ENCODE measurements around the gene IQCM.
"Not testable (repeated sequence)": the region's sequence is repeated elsewhere in the genome, so short reads cannot be mapped to it uniquely, and the experiment has no call there.

IQCM gene

DNA sequence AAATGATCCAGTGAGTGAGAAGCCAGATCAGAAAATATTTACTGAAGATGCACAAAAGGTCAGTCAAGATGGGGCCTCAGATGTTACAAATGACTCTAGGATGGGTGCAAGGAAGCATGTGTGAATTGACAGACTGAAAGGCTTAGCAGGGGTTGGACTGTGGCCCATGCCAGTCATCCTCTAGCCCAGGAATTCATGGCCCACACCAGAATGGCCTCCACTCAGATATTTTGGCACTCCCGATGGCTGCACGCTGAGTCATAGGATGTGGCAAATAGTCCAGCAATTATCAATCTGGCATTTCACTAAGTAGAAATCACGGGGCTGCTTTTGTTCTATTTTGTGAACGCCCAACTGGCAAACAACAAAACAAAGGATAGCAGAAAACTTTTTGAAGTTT is 406.5 kb downstream of the IQCM start:
- ATAC-seq (no peak), DNase-seq (ENCODE audit: low spot score in 2 of 2) (no peak)
- Mint-ChIP-seq H3K4me1 (no peaks in the 10 kb centered on the region), H3K36me3 (no peaks in the 10 kb centered on the region), H3K4me3 (no peak overlapping the region), H3K27ac (no peak overlapping the region), H3K9me3 (peaks cover 11% of the 10 kb centered on the region)

DNA sequence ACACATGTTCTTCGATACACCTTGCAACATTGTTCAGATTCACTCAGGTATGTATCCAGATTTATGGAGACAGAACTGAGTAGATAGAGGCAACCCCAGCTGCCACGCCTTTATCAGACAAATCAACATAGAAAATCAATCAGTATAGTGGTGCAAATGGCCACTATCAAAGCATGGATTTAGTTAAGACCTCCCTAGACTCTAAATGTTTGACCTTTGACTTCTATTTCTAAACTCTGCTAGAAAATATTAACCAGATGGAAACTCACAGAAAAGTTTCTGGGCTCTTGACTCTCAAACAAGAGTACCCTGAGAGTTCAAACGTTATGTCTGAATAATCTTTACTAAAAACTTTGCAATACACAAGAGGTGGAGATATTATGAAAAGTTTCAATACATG is 411.5 kb downstream of the IQCM start:
- ATAC-seq, result no peak
- Mint-ChIP-seq H3K27ac (no peak overlapping the region), H3K9me3 (peaks cover 10% of the 10 kb centered on the region), H3K4me1 (no peaks in the 10 kb centered on the region), H3K4me3 (no peak overlapping the region), H3K36me3 (no peaks in the 10 kb centered on the region)
- no peak for DNase-seq (ENCODE audit: low spot score in 2 of 2)

DNA sequence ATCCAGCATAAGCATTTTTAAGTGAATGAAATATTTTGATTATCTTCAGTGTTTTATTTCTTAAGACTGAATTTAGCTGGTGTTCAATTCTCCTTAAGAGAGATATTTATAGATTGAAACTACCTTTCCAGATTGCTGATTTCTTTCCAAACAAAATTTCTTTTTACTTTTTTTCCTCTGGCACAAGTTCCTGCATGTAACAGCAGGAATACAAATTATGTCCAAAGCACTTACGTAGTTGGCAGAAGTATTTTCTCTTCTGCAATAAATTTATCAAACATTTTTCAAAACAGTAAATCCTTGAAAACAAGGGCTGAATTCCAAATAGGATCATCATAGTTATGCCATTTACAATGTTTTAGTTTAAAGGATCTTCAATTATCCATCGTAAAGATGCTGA is 412.6 kb downstream of the IQCM start:
- Mint-ChIP-seq H3K4me1 (no peaks in the 10 kb centered on the region), H3K27ac (no peak overlapping the region), H3K36me3 (no peaks in the 10 kb centered on the region), H3K9me3 (peaks cover 13% of the 10 kb centered on the region), H3K4me3 (no peak overlapping the region)
- ATAC-seq (no peak), DNase-seq (ENCODE audit: low spot score in 2 of 2) (no peak)

DNA sequence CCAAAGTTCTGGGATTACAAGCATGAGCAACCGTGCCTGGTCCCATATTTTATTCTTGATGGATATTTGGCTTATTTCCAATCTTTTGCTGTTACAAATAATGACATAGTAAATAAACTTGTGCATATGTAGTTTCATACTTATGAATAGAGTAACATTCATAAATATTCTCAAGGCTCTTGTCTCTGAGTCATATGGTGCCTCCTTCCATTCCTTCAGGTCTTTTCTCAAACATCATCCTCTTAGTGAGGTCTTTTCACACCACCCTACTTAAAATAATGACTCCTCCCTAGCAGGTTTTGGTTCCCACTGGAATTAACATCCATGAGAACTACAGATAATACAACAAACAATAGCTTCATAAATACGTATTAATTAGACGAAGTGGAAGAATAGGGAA is 416.6 kb downstream of the IQCM start:
- Mint-ChIP-seq H3K9me3 (peaks cover 6% of the 10 kb centered on the region), H3K36me3 (no peaks in the 10 kb centered on the region), H3K4me1 (no peaks in the 10 kb centered on the region), H3K27ac (no peak overlapping the region), H3K4me3 (no peak overlapping the region)
- ATAC-seq (no peak), DNase-seq (ENCODE audit: low spot score in 2 of 2) (no peak)

DNA sequence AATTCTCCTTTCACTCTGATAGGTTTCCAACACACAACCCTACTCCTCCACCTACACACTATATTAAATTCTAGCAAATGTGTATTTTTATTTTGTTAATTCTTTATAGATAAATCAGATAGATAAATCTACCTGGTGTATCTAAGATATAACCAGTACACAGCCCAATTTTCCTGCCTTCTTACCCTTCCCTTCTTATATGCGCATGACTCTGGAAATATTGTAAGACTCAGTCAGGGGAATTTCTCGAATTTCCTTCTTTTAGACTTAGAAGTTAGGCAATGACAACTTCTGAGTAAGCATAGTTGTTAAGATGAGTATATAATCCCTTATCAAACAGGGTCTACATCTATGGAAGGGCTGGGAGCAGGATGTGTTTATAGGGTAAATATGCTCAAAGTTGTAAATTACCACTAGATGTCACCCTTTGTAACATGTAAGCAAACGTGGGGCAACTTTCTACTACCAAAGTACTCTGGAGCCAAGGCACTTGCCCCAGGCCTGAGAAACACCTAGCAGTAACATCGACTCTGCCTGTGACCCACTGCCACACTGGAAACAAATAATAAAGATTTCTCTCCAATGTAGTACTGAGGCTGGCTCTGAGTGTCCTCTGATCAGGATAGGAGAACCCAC is 444.7 kb downstream of the IQCM start:
- no peak overlapping the region for H3K4me3 Mint-ChIP-seq
- H3K36me3 Mint-ChIP-seq, result no peaks in the 10 kb centered on the region
- H3K4me1 Mint-ChIP-seq, result no peaks in the 10 kb centered on the region
- ATAC-seq (no peak), DNase-seq (ENCODE audit: low spot score in 2 of 2) (no peak)
- no peak overlapping the region for H3K27ac Mint-ChIP-seq
- H3K9me3 Mint-ChIP-seq, result peaks cover 2% of the 10 kb centered on the region

DNA sequence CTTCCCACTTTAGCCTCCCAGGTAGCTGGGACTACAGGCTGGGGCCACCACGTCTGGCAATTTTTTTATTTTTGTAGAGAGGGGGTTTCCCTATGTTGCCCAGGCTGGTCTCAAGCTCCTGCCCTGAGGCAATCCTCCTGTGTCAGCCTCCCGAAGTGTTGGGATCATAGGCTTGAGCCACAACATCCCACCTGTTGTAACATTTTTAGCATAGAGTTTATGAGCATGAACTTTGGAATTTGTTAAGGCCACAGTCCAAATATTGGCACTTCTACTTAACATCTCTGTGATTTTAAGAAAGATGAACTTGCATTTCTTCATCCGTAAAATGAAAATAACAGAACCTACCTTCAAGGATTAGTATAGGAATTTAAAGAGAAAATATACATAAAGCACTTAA is 445.6 kb downstream of the IQCM start:
- Mint-ChIP-seq H3K4me3 (no peak overlapping the region), H3K9me3 (no peaks in the 10 kb centered on the region), H3K36me3 (no peaks in the 10 kb centered on the region), H3K4me1 (no peaks in the 10 kb centered on the region), H3K27ac (no peak overlapping the region)
- ATAC-seq (no peak), DNase-seq (ENCODE audit: low spot score in 2 of 2) (no peak)

DNA sequence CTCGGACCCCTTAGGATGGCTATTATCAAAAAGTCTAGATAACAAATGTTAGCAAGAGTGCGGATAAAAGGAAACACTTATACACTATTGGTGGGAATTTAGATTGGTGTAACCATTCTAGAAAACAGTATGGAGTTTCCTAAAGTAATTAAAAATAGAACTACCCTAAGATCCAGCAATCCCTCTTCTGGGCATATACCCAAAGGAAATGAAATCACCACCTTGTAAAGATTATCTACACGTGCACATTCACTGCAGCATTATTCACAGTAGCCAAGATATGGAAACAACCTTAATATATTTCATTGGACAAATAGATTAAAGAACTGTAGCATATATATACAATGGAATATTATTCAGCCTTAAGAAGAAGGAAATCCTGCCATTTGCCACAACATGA is 462.4 kb downstream of the IQCM start:
- no peaks in the 10 kb centered on the region for H3K36me3 Mint-ChIP-seq
- H3K9me3 Mint-ChIP-seq, result peaks cover 9% of the 10 kb centered on the region
- no peaks in the 10 kb centered on the region for H3K4me1 Mint-ChIP-seq
- DNase-seq (ENCODE audit: low spot score in 2 of 2) (no peak), ATAC-seq (no peak)
- no peak overlapping the region for H3K27ac Mint-ChIP-seq
- H3K4me3 Mint-ChIP-seq, result no peak overlapping the region

DNA sequence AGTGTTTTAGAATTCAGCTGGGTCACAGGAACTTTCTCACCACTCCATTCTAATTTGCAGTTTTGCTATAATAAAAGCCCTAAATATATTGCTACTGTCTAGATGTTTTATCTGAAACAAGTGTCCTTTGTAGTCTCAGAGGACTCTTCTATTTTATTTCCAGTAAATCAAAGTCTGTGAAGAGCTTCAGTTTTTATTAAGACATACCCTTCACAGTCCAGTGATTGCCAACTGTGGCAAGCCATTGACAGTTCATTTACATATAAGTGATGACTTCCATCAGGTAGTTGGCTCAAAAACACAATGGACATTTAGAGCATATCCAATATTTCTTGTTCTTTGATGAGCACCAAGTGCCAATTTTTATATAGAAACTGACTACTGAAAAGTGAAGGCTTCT is 466.1 kb downstream of the IQCM start:
- Mint-ChIP-seq H3K4me1 (no peaks in the 10 kb centered on the region), H3K27ac (no peak overlapping the region), H3K36me3 (no peaks in the 10 kb centered on the region), H3K4me3 (no peak overlapping the region), H3K9me3 (peaks cover 6% of the 10 kb centered on the region)
- ATAC-seq (no peak), DNase-seq (ENCODE audit: low spot score in 2 of 2) (no peak)

DNA sequence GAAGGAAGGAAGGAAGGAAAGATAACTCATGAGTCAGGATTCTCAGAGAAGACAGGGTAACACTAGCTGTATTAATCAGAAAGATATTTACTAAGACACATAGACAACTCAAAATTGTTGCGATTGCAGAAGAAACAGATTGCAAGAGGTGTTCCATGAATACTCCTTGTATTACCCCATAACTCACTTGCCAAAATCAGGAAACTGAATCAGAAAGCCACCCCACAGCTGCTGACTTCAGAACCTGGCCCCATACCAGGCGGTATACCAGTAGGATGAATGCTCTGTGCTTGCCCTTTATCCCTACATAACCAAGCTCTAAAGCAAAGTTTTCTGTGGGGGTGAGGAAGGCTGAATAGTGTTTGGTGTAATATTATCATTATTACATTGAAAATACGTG is 468.5 kb downstream of the IQCM start:
- ATAC-seq, result no peak
- Mint-ChIP-seq H3K9me3 (no peaks in the 10 kb centered on the region), H3K4me3 (no peak overlapping the region)

DNA sequence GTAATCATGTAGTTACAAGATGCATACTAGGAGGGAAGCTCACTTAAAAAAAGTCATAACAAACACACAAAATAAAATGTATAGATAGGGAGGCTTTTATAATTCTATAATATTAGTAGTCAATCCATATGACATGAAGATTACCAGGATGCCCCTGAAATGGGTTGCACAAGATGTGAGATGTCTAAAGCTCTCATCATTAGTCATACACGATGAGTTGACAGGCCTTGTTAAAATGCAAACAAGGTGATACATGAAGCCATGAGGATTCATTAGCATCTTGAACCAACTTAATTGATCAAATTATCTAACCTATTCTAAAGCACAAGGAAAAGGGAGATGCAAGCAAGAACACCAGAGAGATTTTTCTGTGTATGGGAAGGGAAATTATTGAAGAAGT is 470.2 kb downstream of the IQCM start:
- Mint-ChIP-seq H3K27ac (no peak overlapping the region), H3K4me3 (no peak overlapping the region), H3K4me1 (no peaks in the 10 kb centered on the region), H3K9me3 (no peaks in the 10 kb centered on the region), H3K36me3 (no peaks in the 10 kb centered on the region)
- DNase-seq (ENCODE audit: low spot score in 2 of 2) (no peak), ATAC-seq (no peak)

More for the DNA sequence above, 468.5 kb downstream of the IQCM start:
- DNase-seq (ENCODE audit: low spot score in 2 of 2), result no peak
- Mint-ChIP-seq H3K36me3 (no peaks in the 10 kb centered on the region), H3K27ac (no peak overlapping the region), H3K4me1 (no peaks in the 10 kb centered on the region)

DNA sequence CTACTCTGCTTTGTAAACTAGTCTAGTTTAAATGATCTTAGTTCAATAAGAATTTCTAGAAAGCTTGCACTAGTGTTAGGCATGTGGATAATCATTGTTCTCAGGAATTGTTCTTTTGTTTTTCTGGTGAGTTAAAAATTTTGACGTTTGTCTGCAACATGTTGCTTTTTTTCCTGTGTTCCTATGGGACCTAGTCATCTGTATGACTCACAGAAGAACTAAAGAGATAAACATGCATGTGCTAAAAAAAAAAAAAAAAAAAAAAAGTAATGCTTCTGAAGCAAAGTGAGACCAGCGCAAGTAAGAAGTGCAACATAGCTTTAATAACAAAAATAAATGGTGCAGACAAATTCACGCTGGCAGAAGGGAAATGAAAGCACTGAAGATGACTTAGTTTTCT is 471.2 kb downstream of the IQCM start:
- no peak for DNase-seq (ENCODE audit: low spot score in 2 of 2)
- no peak overlapping the region for H3K27ac Mint-ChIP-seq
- no peaks in the 10 kb centered on the region for H3K4me1 Mint-ChIP-seq
- no peaks in the 10 kb centered on the region for H3K36me3 Mint-ChIP-seq
- no peak for ATAC-seq
- H3K9me3 Mint-ChIP-seq, result peaks cover 3% of the 10 kb centered on the region
- H3K4me3 Mint-ChIP-seq, result no peak overlapping the region

DNA sequence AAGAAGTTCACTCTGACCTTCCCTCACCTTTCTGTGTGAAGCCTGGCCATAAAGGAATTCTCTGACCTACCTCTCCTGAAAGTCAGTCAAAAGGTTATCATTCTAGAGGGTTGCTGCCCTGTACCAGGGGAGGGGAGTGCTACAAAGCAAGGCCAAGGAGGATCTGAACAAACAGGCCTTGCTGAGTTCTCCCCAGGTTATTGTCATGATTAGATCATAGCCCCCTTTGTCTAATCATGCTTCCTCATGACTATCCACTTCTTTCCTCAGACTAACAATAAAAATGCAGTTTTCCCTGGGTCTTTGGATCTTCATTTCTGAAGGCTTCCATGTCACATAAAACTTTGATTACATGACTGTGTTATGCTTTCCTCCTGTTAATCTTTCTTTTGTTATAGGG is 472.0 kb downstream of the IQCM start:
- DNase-seq (ENCODE audit: low spot score in 2 of 2), result no peak
- H3K27ac Mint-ChIP-seq, result no peak overlapping the region
- peaks cover 4% of the 10 kb centered on the region for H3K9me3 Mint-ChIP-seq
- H3K36me3 Mint-ChIP-seq, result no peaks in the 10 kb centered on the region
- ATAC-seq, result no peak
- no peaks in the 10 kb centered on the region for H3K4me1 Mint-ChIP-seq
- H3K4me3 Mint-ChIP-seq, result no peak overlapping the region

DNA sequence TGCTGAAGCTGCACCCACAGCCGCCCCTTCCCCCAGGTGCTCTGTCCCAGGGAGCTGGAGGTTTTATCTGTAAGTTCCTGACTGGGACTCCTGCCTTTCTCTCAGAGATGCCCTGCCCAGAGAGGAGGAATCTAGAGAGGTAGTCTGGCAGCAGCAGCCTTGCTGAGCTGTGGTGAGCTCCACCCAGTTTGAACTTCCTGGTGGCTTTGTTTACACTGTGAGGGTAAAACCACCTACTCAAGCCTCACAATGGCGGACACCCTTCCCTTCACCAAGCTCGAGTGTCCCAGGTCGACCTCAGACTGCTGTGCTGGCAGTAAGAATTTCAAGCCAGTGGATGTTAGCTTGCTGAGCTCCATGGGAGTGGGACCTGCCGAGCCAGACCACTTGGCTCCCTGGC is 474.5 kb downstream of the IQCM start:
- H3K4me1 Mint-ChIP-seq; ATAC-seq; H3K4me3 Mint-ChIP-seq; DNase-seq (ENCODE audit: low spot score in 2 of 2); H3K9me3 Mint-ChIP-seq; H3K36me3 Mint-ChIP-seq; H3K27ac Mint-ChIP-seq: not testable (repeated sequence)

DNA sequence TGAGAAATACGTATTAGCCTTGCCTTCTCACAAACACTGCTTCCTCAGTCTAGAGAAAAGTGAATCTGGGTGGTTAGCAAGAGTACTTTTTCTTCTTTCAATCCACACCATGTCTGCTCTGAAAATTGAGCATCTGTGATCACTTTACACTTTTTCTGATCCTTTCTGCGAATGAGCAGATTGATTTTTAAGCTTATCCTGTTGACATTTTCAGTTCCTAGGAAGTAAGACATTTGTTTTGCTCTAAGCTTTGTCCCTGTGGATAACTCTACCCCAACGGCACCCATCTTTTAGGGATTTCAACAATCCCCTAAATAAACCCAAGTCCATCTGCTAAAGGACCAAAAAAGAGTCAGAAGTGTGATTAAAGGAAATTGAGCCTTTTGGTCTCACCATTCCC is 487.5 kb downstream of the IQCM start:
- no peaks in the 10 kb centered on the region for H3K4me1 Mint-ChIP-seq
- DNase-seq (ENCODE audit: low spot score in 2 of 2) (no peak), ATAC-seq (no peak)
- no peaks in the 10 kb centered on the region for H3K36me3 Mint-ChIP-seq
- H3K27ac Mint-ChIP-seq, result no peak overlapping the region
- no peak overlapping the region for H3K4me3 Mint-ChIP-seq
- H3K9me3 Mint-ChIP-seq, result peaks cover under 1% of the 10 kb centered on the region

DNA sequence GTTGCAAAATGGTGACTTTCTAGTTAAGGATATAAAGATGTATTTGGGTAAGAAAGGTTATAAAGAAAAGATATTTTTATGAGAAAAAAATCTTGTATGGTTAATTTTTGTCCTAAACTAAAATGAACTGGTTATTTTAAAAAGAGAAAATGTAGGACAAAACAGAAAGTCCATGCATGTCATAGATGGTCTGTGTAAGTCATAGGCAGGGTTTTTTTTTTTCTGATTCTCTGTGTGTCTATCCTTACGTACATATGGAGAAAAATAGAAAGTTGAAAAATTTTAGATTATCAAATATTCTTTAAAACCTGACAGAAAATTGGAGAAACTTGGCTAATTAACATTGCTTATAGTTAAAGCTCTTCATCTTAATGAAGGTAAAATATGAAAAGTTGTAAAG is 493.4 kb downstream of the IQCM start:
- Mint-ChIP-seq H3K27ac (no peak overlapping the region), H3K4me1 (no peaks in the 10 kb centered on the region), H3K36me3 (no peaks in the 10 kb centered on the region), H3K9me3 (peaks cover 13% of the 10 kb centered on the region), H3K4me3 (no peak overlapping the region)
- no peak for DNase-seq (ENCODE audit: low spot score in 2 of 2)
- no peak for ATAC-seq

DNA sequence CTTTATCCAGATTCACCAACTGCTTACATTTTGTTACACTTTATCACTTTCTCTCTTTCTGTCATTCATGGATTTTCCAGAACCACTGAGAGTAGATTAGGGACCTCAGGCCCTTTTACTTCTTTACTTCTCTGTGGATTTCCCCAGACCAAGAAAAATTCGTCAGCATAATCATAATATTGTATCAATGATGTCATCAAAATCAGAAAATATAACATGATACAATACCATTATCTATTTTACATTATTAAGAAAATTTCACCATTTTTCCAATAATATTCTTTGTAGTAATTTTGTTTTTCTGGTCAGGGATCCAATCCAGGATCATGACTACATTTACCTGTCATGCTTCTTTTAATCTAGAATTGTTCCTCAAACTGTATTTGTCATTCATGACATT is 494.2 kb downstream of the IQCM start:
- ATAC-seq (no peak), DNase-seq (ENCODE audit: low spot score in 2 of 2) (no peak)
- H3K27ac Mint-ChIP-seq, result no peak overlapping the region
- peaks cover 13% of the 10 kb centered on the region for H3K9me3 Mint-ChIP-seq
- no peak overlapping the region for H3K4me3 Mint-ChIP-seq
- no peaks in the 10 kb centered on the region for H3K36me3 Mint-ChIP-seq
- H3K4me1 Mint-ChIP-seq, result no peaks in the 10 kb centered on the region

DNA sequence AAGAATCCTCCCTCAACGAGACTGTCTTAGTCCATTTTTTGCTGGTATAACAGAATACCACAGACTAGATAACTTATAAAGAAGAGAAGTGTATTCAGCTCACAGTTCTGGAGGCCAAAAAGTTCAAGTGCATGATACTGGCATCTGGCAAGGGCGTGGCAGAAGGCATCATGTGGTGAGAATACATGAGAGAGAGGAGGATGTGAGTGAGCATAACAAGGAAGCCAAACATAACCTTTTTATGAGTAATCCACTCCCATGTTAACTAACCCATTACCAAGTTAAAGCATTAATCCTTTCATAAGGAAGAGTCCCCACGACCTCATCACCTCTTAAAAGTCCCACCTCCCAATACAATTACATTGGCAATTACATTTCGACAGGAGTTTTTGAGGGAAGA is 504.6 kb downstream of the IQCM start:
- no peak overlapping the region for H3K27ac Mint-ChIP-seq
- H3K36me3 Mint-ChIP-seq, result no peaks in the 10 kb centered on the region
- DNase-seq (ENCODE audit: low spot score in 2 of 2) (no peak), ATAC-seq (no peak)
- no peak overlapping the region for H3K4me3 Mint-ChIP-seq
- no peaks in the 10 kb centered on the region for H3K4me1 Mint-ChIP-seq
- peaks cover 3% of the 10 kb centered on the region for H3K9me3 Mint-ChIP-seq

Measured in stimulated activated effector memory CD8-positive, alpha-beta T cell treated with anti-CD3 and anti-CD28 coated beads, Interleukin-12 subunit alpha, Interleukin-12 subunit beta, amount 100 ng/mL, for 72 hours (primary cell).